Astrocyte (in vitro differentiated cells and primary cell): ENCODE data around the gene LRCH4. TPM values are rescaled to one million over a fixed set of nuclear protein-coding genes. Genes with fewer than 3 reads are reported as not detected.

Experiments
- DNase-seq: peaks from one replicate; pipeline ENCODE4 v3.0.0-alpha.2; 2010; ENCODE audit warnings: low read depth
- FAIRE-seq: peaks from 2 replicates; lab custom pipeline; 2011; peaks lifted over from hg19 to GRCh38; lab: Jason Lieb, UNC
- H2AFZ ChIP-seq: 2 replicates; pipeline ENCODE4 v1.6.0; 2012; ENCODE audit warnings: low read depth, low read length, inconsistent platforms
- H3K27ac ChIP-seq: 2 replicates; pipeline ENCODE4 v1.5.1; 2011; ENCODE audit warnings: low read depth, low read length, inconsistent platforms
- H3K27me3 ChIP-seq: 2 replicates; pipeline ENCODE4 v1.6.0; 2011; ENCODE audit warnings: low read length, inconsistent platforms; ENCODE audit not compliant: insufficient read depth
- H3K36me3 ChIP-seq: 2 replicates; pipeline ENCODE4 v1.5.1; 2011; ENCODE audit warnings: low read length, inconsistent platforms; ENCODE audit not compliant: insufficient read depth
- H3K4me1 ChIP-seq: 2 replicates; pipeline ENCODE4 v1.5.1; 2011; ENCODE audit warnings: low read length, inconsistent platforms; ENCODE audit not compliant: insufficient read depth
- H3K4me2 ChIP-seq: 2 replicates; pipeline ENCODE4 v1.6.0; 2012; ENCODE audit warnings: low read length, inconsistent platforms
- H3K4me3 ChIP-seq: 2 replicates; pipeline ENCODE4 v1.5.1; 2011; ENCODE audit warnings: low read depth, mild to moderate bottlenecking, low read length, inconsistent platforms; ENCODE audit not compliant: insufficient read depth
- H3K79me2 ChIP-seq: 2 replicates; pipeline ENCODE4 v1.6.0; 2012; ENCODE audit warnings: mild to moderate bottlenecking, low read length, inconsistent platforms; ENCODE audit not compliant: insufficient read depth
- H3K9ac ChIP-seq: 2 replicates; pipeline ENCODE4 v1.6.0; 2012; ENCODE audit warnings: mild to moderate bottlenecking, low read length, inconsistent platforms
- H3K9me3 ChIP-seq: 2 replicates; pipeline ENCODE4 v1.5.1; 2012; ENCODE audit warnings: low read depth, mild to moderate bottlenecking, low read length, inconsistent platforms; ENCODE audit not compliant: insufficient read depth
- H4K20me1 ChIP-seq: 2 replicates; pipeline ENCODE4 v1.6.0; 2012; ENCODE audit warnings: low read length, inconsistent platforms; ENCODE audit not compliant: insufficient read depth
- H3K27ac Mint-ChIP-seq: one replicate; pipeline ENCODE4 v1.8.0; 2021; ENCODE audit warnings: mild to moderate bottlenecking, mixed read lengths; ENCODE audit not compliant: unreplicated experiment
- H3K27me3 Mint-ChIP-seq: one replicate; pipeline ENCODE4 v1.8.0; 2021; ENCODE audit warnings: low read depth, mixed read lengths; ENCODE audit not compliant: unreplicated experiment
- H3K36me3 Mint-ChIP-seq: one replicate; pipeline ENCODE4 v1.8.0; 2021; ENCODE audit warnings: low read depth, mixed read lengths; ENCODE audit not compliant: unreplicated experiment
- H3K4me1 Mint-ChIP-seq: one replicate; pipeline ENCODE4 v1.8.0; 2021; ENCODE audit warnings: low read depth, mixed read lengths; ENCODE audit not compliant: unreplicated experiment
- H3K4me3 Mint-ChIP-seq: one replicate; pipeline ENCODE4 v1.8.0; 2021; ENCODE audit warnings: mild to moderate bottlenecking, moderate library complexity, mixed read lengths; ENCODE audit not compliant: unreplicated experiment
- H3K9me3 Mint-ChIP-seq: one replicate; pipeline ENCODE4 v1.8.0; 2021; ENCODE audit warnings: mild to moderate bottlenecking, mixed read lengths; ENCODE audit not compliant: unreplicated experiment
- CTCF ChIP-seq: IDR thresholded peaks from 2 replicates; pipeline ENCODE4 v1.5.1; 2011; ENCODE audit warnings: low read depth, mild to moderate bottlenecking, inconsistent platforms, low read length, moderate library complexity; ENCODE audit not compliant: insufficient read depth
- EZH2 ChIP-seq: IDR thresholded peaks from 2 replicates; pipeline ENCODE4 v1.6.1; 2012; ENCODE audit warnings: mild to moderate bottlenecking, low read length, inconsistent platforms; ENCODE audit not compliant: insufficient read depth
- total RNA-seq: library from RNA; stranded (reverse); gene quantifications from 2 replicates; pipeline ENCODE4 v1.2.1, GENCODE V29; 2021

Gene LRCH4
- total RNA-seq, 1 donor from 2014 or later, result 62.5 TPM

GRCh38 chr7:100559127-100559526, 26.8 kb downstream of the LRCH4 start:
- DNase-seq (no peak), FAIRE-seq (no peak)
- H3K27ac ChIP-seq, result no peak overlapping the region
- no peak overlapping the region for H3K9ac ChIP-seq
- H3K27me3 ChIP-seq, result no peaks in the 10 kb centered on the region
- H4K20me1 ChIP-seq, result no peaks in the 10 kb centered on the region
- no peak overlapping the region for H2AFZ ChIP-seq
- Mint-ChIP-seq H3K36me3 (peaks cover 7% of the 10 kb centered on the region), H3K27me3 (peaks cover 2% of the 10 kb centered on the region), H3K9me3 (no peaks in the 10 kb centered on the region), H3K4me3 (no peak overlapping the region), H3K27ac (no peak overlapping the region), H3K4me1 (no peaks in the 10 kb centered on the region)
- H3K4me2 ChIP-seq, result no peak overlapping the region
- no peaks in the 10 kb centered on the region for H3K4me1 ChIP-seq
- no peak overlapping the region for H3K4me3 ChIP-seq
- peaks cover 2% of the 10 kb centered on the region for H3K36me3 ChIP-seq
- H3K9me3 ChIP-seq, result no peaks in the 10 kb centered on the region
- no peak for TF ChIP-seq EZH2
- TF ChIP-seq CTCF, result no peak
- H3K79me2 ChIP-seq, result no peaks in the 10 kb centered on the region

GRCh38 chr7:100556541-100556940, 29.4 kb downstream of the LRCH4 start:
- H3K4me3 Mint-ChIP-seq, result no peak overlapping the region
- no peaks in the 10 kb centered on the region for H3K27me3 ChIP-seq
- no peaks in the 10 kb centered on the region for H3K9me3 Mint-ChIP-seq
- H3K79me2 ChIP-seq, result no peaks in the 10 kb centered on the region
- no peaks in the 10 kb centered on the region for H4K20me1 ChIP-seq
- no peak overlapping the region for H3K4me2 ChIP-seq
- peaks cover 4% of the 10 kb centered on the region for H3K36me3 Mint-ChIP-seq
- H3K36me3 ChIP-seq, result peaks cover 5% of the 10 kb centered on the region
- H3K4me3 ChIP-seq, result no peak overlapping the region
- no peaks in the 10 kb centered on the region for H3K4me1 Mint-ChIP-seq
- FAIRE-seq (no peak), DNase-seq (peak; percentile 49)
- no peak overlapping the region for H3K9ac ChIP-seq
- no peak overlapping the region for H2AFZ ChIP-seq
- no peak overlapping the region for H3K27ac Mint-ChIP-seq
- no peak overlapping the region for H3K27ac ChIP-seq
- H3K4me1 ChIP-seq, result no peaks in the 10 kb centered on the region
- no peaks in the 10 kb centered on the region for H3K9me3 ChIP-seq
- H3K27me3 Mint-ChIP-seq, result no peaks in the 10 kb centered on the region
- TF ChIP-seq EZH2 (no peak), CTCF (no peak)

- Histone ChIP-seq H3K27me3 (no peaks in the 10 kb centered on the region), H3K9me3 (no peaks in the 10 kb centered on the region), H3K4me1 (no peaks in the 10 kb centered on the region), H3K27ac (no peak overlapping the region), H3K4me3 (no peak overlapping the region), H3K4me2 (no peak overlapping the region), H3K9ac (no peak overlapping the region), H3K36me3 (peaks cover 5% of the 10 kb centered on the region), H4K20me1 (no peaks in the 10 kb centered on the region), H3K79me2 (no peaks in the 10 kb centered on the region), H2AFZ (no peak overlapping the region)
- peaks cover 4% of the 10 kb centered on the region for H3K36me3 Mint-ChIP-seq
- no peaks in the 10 kb centered on the region for H3K27me3 Mint-ChIP-seq
- TF ChIP-seq CTCF, result no peak
- no peak for TF ChIP-seq EZH2
- DNase-seq (no peak), FAIRE-seq (no peak)
- H3K4me3 Mint-ChIP-seq, result no peak overlapping the region
- no peak overlapping the region for H3K27ac Mint-ChIP-seq
- H3K9me3 Mint-ChIP-seq, result no peaks in the 10 kb centered on the region
- H3K4me1 Mint-ChIP-seq, result no peaks in the 10 kb centered on the region
These were observed 30.2 kb downstream of the LRCH4 start for GRCh38 chr7:100555701-100556100.
